Naive thymus-derived CD4-positive, alpha-beta T cell (primary cell): ENCODE measurements around the gene NOS3. TPM values are rescaled to one million over a fixed set of nuclear protein-coding genes. Genes with fewer than 3 reads are reported as not detected.

ENCODE experiments used
- polyA plus RNA-seq, 2 donors: library from polyadenylated mRNA; unstranded; fragments of 300-500 nt; fragmentation: Illumina TruSeq; gene quantifications; one replicate each; pipeline ENCODE4 v1.2.3, GENCODE V29; 2021
- total RNA-seq, 6 experiments: library from RNA in 5 of 6; stranded (reverse) in 5 of 6; gene quantifications; 1 replicate in 5 of 6; 2 replicates in 1 of 6; pipeline ENCODE4 v1.2.3 and lab custom pipeline; 2021 to 2026

Gene NOS3
- total and polyA plus RNA-seq, 7 experiments from 2014 or later, result 2.8 to 19.1 (median 7.9) TPM

Other genes starting within 250 kb of the NOS3 start
- gene TMEM176B, start 190.7 kb upstream of the NOS3 start, total RNA-seq, result 1 to 10 TPM in 3 of 5 experiments, not detected in 2; 2.0 to 7.1 (median 2.8) TPM
- gene TMEM176B, start 190.7 kb upstream of the NOS3 start, polyA plus RNA-seq, result under 1 TPM in 1 of 2 donors, not detected in 1; 0.53 TPM
- 1 to 10 TPM in 3 of 5 experiments, not detected in 2; 1.3 to 4.4 (median 1.8) TPM for gene TMEM176A, start 190.2 kb upstream of the NOS3 start, total RNA-seq
- under 1 TPM; 0.35 to 0.38 TPM for gene TMEM176A, start 190.2 kb upstream of the NOS3 start, polyA plus RNA-seq
- gene AOC1, start 138.5 kb upstream of the NOS3 start, total RNA-seq, result under 1 TPM in 1 of 5 experiments, not detected in 4; 0.56 TPM
- not detected for gene AOC1, start 138.5 kb upstream of the NOS3 start, polyA plus RNA-seq
- 1 to 10 TPM in 4 of 5 experiments, under 1 TPM in 1; 0.56 to 4.9 (median 3.2) TPM for gene KCNH2, start 12.7 kb upstream of the NOS3 start, total RNA-seq
- 1 to 10 TPM; 3.0 to 5.2 TPM for gene KCNH2, start 12.7 kb upstream of the NOS3 start, polyA plus RNA-seq
- gene ATG9B, start 33.5 kb downstream of the NOS3 start, total RNA-seq, result 10 to 100 TPM; 11.3 to 46.6 (median 20.9) TPM
- 10 to 100 TPM; 27.0 to 49.4 TPM for gene ATG9B, start 33.5 kb downstream of the NOS3 start, polyA plus RNA-seq
- 10 to 100 TPM; 59.7 to 88.0 (median 76.6) TPM for gene ABCB8, start 37.4 kb downstream of the NOS3 start, total RNA-seq
- 10 to 100 TPM; 13.8 to 18.6 TPM for gene ABCB8, start 37.4 kb downstream of the NOS3 start, polyA plus RNA-seq
- 10 to 100 TPM in 4 of 5 experiments, 1 to 10 TPM in 1; 6.7 to 17.7 (median 13.7) TPM for gene ASIC3, start 57.5 kb downstream of the NOS3 start, total RNA-seq
- not detected for gene ASIC3, start 57.5 kb downstream of the NOS3 start, polyA plus RNA-seq
- 10 to 100 TPM in 1 of 5 experiments, 1 to 10 TPM in 4; 4.2 to 20.2 (median 5.6) TPM for gene CDK5, start 66.9 kb downstream of the NOS3 start, total RNA-seq
- 1 to 10 TPM; 7.7 to 9.1 TPM for gene CDK5, start 66.9 kb downstream of the NOS3 start, polyA plus RNA-seq
- gene SLC4A2, start 68.6 kb downstream of the NOS3 start, total RNA-seq, result 100 to 1,000 TPM in 1 of 5 experiments, 10 to 100 TPM in 4; 38.7 to 125 (median 65.9) TPM
- 10 to 100 TPM in 1 of 2 donors, 1 to 10 TPM in 1; 7.9 to 12.1 TPM for gene SLC4A2, start 68.6 kb downstream of the NOS3 start, polyA plus RNA-seq
- 100 to 1,000 TPM in 3 of 5 experiments, 10 to 100 TPM in 2; 94.1 to 136 (median 101) TPM for gene FASTK, start 89.8 kb downstream of the NOS3 start, total RNA-seq
- 10 to 100 TPM; 49.6 to 69.4 TPM for gene FASTK, start 89.8 kb downstream of the NOS3 start, polyA plus RNA-seq
- gene TMUB1, start 92.5 kb downstream of the NOS3 start, total RNA-seq, result 10 to 100 TPM; 39.5 to 61.2 (median 42.2) TPM
- 10 to 100 TPM; 36.0 to 53.6 TPM for gene TMUB1, start 92.5 kb downstream of the NOS3 start, polyA plus RNA-seq
- gene AGAP3, start 95.5 kb downstream of the NOS3 start, total RNA-seq, result 10 to 100 TPM; 27.4 to 70.6 (median 37.2) TPM
- 1 to 10 TPM; 6.0 to 6.5 TPM for gene AGAP3, start 95.5 kb downstream of the NOS3 start, polyA plus RNA-seq
- gene GBX1, start 176.7 kb downstream of the NOS3 start, total RNA-seq, result not detected
- gene GBX1, start 176.7 kb downstream of the NOS3 start, polyA plus RNA-seq, result not detected
- gene ASB10, start 196.2 kb downstream of the NOS3 start, total RNA-seq, result not detected
- gene ASB10, start 196.2 kb downstream of the NOS3 start, polyA plus RNA-seq, result not detected
- gene H2BK1, start 219.5 kb downstream of the NOS3 start, total RNA-seq, result 1 to 10 TPM; 1.8 to 6.4 (median 1.9) TPM
- not detected for gene H2BK1, start 219.5 kb downstream of the NOS3 start, polyA plus RNA-seq
- 10 to 100 TPM; 17.2 to 37.8 (median 27.7) TPM for gene ABCF2, start 236.2 kb downstream of the NOS3 start, total RNA-seq
- gene ABCF2, start 236.2 kb downstream of the NOS3 start, polyA plus RNA-seq, result 10 to 100 TPM; 27.1 to 47.5 TPM
- gene CHPF2, start 241.5 kb downstream of the NOS3 start, total RNA-seq, result 10 to 100 TPM; 32.3 to 45.8 (median 42.8) TPM
- gene CHPF2, start 241.5 kb downstream of the NOS3 start, polyA plus RNA-seq, result 10 to 100 TPM; 17.4 to 27.3 TPM